ENCODE measurements around the gene FANCC. TPM values are rescaled to one million over a fixed set of nuclear protein-coding genes. Genes with fewer than 3 reads are reported as not detected.

The FANCC gene
- total RNA-seq, result 10 to 100 TPM; 18.4 to 18.8 TPM

DNA sequence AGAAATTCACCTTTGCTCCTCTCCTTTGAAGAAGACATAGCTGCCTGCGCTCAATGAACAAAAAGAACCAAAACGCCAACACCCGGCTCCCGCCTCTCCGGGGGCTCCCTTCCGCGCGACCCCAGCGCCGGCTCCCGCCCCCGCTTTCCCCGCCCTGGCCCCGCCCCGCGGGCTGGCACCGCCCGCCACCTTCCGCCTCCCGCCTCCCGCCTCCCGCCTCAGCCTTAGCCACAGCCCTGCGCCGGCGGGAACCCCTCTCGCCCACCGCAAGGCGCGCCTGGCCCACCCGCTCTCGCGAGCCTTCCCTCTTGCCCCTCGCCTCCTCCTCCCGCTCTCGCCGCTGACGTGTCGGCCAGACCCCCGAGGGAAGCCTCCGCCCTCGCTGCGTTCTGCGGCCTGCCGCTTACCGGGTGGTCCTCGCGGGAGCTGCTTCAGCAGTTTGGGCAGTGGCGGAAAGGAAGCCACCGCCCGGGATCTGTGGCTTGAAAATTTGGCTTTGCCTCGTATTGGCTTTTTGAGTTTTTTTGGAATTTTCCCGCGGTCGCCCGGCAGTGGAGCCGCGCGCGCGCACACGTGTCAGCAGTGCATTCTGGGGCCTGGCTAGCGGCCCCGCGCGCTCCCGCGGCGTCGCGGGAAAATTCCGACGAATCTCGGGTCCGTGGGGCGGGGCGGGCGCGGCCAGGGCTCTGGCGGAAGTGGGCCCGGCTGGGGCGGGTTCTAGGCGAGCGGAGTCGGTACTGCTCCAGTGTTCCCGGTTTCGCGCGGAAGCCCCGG lies at the start of gene FANCC:
FANCC (minus strand) TSS at position 591 of the 774 bp plus-strand sequence. CDS start 68,418 bp downstream, outside the sequence.
- Mint-ChIP-seq H3K4me1 (peaks cover 34% of the 10 kb centered on the region), H3K9me3 (ENCODE audit: low read depth) (no peaks in the 10 kb centered on the region), H3K36me3 (peaks cover 4% of the 10 kb centered on the region), H3K4me3 (peak within 1 kb of the TSS; percentile 80), H3K27me3 (peaks cover 10% of the 10 kb centered on the region), H3K27ac (peak within 1 kb of the TSS; percentile 89)
- CTCF ChIA-PET, result interaction anchor here (0.6 to 1.6 kb wide), 4 partner anchors 78 to 900 kb away, joined by 3 to 4 read pairs (median 3); no protein-coding TSS in a partner anchor
- DNase-seq (peak; percentile 89), ATAC-seq (peak; percentile 87)

- ATAC-seq (no peak), DNase-seq (no peak)
- Mint-ChIP-seq H3K27ac (no peak overlapping the region), H3K4me1 (no peaks in the 10 kb centered on the region), H3K4me3 (no peak overlapping the region), H3K27me3 (peaks cover 49% of the 10 kb centered on the region), H3K9me3 (ENCODE audit: low read depth) (no peaks in the 10 kb centered on the region), H3K36me3 (no peaks in the 10 kb centered on the region)
- CTCF ChIA-PET, result no interaction called here
Measured at GRCh38 chr9:95366731-95367325, 49.3 kb upstream of the FANCC start.

GRCh38 chr9:95365766-95366165 lies 48.3 kb upstream of the FANCC start:
- H3K27me3 Mint-ChIP-seq, result peaks cover 55% of the 10 kb centered on the region
- no peak overlapping the region for H3K4me3 Mint-ChIP-seq
- no peaks in the 10 kb centered on the region for H3K9me3 Mint-ChIP-seq (ENCODE audit: low read depth)
- ATAC-seq (no peak), DNase-seq (no peak)
- no peaks in the 10 kb centered on the region for H3K4me1 Mint-ChIP-seq
- H3K36me3 Mint-ChIP-seq, result no peaks in the 10 kb centered on the region
- H3K27ac Mint-ChIP-seq, result no peak overlapping the region
- CTCF ChIA-PET, result no interaction called here

- Mint-ChIP-seq H3K27me3 (peaks cover 44% of the 10 kb centered on the region), H3K9me3 (ENCODE audit: low read depth) (no peaks in the 10 kb centered on the region), H3K4me3 (no peak overlapping the region), H3K4me1 (no peaks in the 10 kb centered on the region), H3K27ac (no peak overlapping the region), H3K36me3 (no peaks in the 10 kb centered on the region)
- no peak for DNase-seq
- no peak for ATAC-seq
- CTCF ChIA-PET, result no interaction called here
Measured at GRCh38 chr9:95363051-95363841, 45.7 kb upstream of the FANCC start.

GRCh38 chr9:95360866-95361265 lies 43.4 kb upstream of the FANCC start:
- CTCF ChIA-PET, result no interaction called here
- Mint-ChIP-seq H3K27me3 (peaks cover 47% of the 10 kb centered on the region), H3K36me3 (no peaks in the 10 kb centered on the region), H3K4me3 (no peak overlapping the region), H3K9me3 (ENCODE audit: low read depth) (no peaks in the 10 kb centered on the region), H3K4me1 (no peaks in the 10 kb centered on the region), H3K27ac (no peak overlapping the region)
- no peak for ATAC-seq
- DNase-seq, result no peak

DNA sequence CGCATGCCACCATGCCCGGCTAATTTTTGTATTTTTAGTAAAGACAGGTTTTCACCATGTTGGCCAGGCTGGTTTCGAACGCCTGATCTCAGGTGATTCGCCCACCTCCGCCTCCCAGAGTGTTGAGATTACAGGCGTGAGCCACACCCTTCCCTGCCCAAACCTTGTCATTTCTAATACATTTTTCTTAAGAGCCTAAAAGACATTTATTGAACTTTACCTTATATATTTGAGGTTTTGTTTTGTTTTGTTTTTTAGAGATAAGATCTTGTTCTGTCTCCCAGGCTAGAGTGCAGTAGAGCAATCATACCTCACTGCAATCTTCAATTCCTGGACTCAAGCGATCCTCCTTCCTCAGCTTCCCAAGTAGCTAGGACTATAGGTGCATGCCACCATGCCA lies 39.8 kb upstream of the FANCC start:
- Mint-ChIP-seq H3K9me3 (ENCODE audit: low read depth) (no peaks in the 10 kb centered on the region), H3K36me3 (no peaks in the 10 kb centered on the region), H3K4me3 (no peak overlapping the region), H3K27ac (no peak overlapping the region), H3K4me1 (no peaks in the 10 kb centered on the region), H3K27me3 (peaks cover 43% of the 10 kb centered on the region)
- ATAC-seq, result no peak
- CTCF ChIA-PET, result no interaction called here
- no peak for DNase-seq

GRCh38 chr9:95355500-95355899 lies 38.0 kb upstream of the FANCC start:
- Mint-ChIP-seq H3K9me3 (ENCODE audit: low read depth) (no peaks in the 10 kb centered on the region), H3K4me3 (no peak overlapping the region), H3K27me3 (peaks cover 48% of the 10 kb centered on the region), H3K4me1 (no peaks in the 10 kb centered on the region), H3K27ac (no peak overlapping the region), H3K36me3 (no peaks in the 10 kb centered on the region)
- ATAC-seq (no peak), DNase-seq (no peak)
- CTCF ChIA-PET, result no interaction called here

DNA sequence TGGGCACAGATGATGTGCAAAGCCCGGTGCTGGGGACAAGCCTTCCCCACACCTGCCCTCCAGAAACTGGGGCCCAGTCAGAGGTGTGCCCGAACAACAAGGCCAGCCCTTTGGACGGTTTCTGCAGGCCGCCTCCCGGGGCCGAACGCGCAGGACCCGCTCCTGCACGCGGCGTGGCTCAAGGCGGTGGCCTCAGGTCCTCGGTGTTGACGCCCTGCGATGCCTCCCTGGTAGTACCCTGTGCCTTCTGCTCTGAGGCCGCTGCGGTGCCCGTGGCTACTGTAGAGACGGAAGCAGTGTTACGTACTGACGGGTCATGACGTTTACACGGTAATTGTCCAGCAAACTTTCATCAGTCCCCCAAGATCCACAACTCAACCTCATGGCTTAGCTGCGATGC lies 33.5 kb upstream of the FANCC start:
- no peaks in the 10 kb centered on the region for H3K9me3 Mint-ChIP-seq (ENCODE audit: low read depth)
- ATAC-seq (no peak), DNase-seq (no peak)
- peaks cover 64% of the 10 kb centered on the region for H3K27me3 Mint-ChIP-seq
- H3K36me3 Mint-ChIP-seq, result no peaks in the 10 kb centered on the region
- peaks cover 2% of the 10 kb centered on the region for H3K4me1 Mint-ChIP-seq
- no peak overlapping the region for H3K27ac Mint-ChIP-seq
- H3K4me3 Mint-ChIP-seq, result no peak overlapping the region
- CTCF ChIA-PET, result no interaction called here

DNA sequence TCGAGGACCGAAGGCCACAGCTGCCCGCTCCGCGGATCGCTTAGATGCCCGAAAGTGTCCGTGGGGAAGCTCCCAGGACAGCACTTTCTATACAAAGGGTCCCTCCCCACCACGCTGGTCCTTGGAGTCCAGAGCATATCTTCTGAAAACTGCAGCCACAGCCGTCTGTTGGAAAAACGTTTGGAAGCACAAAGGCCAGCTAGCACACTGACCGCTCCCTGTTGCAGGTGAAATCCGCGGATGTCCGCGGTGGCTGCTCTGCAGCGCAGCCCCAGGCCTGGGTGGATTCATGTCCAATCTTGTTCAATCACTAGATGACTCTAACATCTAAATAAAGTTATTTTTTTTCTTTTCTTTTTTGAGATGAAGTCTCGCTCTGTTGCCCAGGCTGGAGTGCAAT lies 32.8 kb upstream of the FANCC start:
- Mint-ChIP-seq H3K27ac (no peak overlapping the region), H3K4me1 (peaks cover 2% of the 10 kb centered on the region), H3K27me3 (peaks cover 56% of the 10 kb centered on the region), H3K9me3 (ENCODE audit: low read depth) (no peaks in the 10 kb centered on the region), H3K4me3 (no peak overlapping the region), H3K36me3 (no peaks in the 10 kb centered on the region)
- no peak for ATAC-seq
- CTCF ChIA-PET, result no interaction called here
- no peak for DNase-seq

DNA sequence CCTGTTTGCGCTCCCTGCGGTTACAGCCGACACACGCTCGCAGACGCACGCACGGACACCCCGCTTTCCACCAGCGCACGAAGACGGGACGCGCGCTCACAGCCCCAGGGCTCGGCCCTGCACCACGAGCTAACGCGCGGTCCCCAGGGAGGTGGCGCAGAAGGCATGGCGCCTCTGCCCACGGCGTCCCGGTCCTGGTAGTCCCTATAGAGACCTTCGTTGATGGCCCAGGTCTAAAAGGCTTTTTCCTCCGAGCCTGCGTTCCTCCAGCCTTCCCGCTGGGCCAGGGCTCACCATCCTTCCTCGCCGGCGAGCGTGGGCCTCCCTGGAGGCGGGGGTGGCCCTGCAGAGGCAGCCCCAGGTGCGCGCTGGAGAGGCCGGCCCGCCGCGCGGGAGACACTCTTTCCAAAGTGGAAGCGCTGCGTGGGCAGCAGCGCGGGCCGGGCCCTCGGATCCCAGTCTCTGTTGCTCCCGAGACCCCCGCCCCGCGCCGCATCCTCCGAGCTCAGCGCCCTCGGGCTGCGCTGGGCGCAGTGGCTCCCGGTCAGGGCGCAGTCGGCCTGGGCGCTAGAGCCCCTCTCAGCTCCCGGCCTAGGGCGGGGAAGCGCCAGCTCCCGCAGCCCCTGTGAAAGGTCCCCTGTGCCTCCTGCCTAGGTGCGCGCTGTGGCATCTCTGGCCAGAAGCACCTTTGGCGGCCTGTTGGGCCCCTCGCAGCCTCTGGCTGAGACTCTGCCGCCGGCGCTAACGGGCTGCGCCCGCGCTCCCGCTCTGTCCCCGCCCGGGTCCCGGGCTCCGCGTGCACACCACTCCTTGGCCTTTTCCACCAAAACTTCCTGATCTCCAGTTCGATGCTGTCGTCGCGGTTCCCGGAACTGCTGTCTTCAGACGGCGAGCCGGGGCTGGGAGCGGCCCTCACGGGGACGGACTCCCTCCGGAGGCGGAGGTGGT lies 31.9 kb upstream of the FANCC start:
- H3K27ac Mint-ChIP-seq, result no peak overlapping the region
- H3K36me3 Mint-ChIP-seq, result no peaks in the 10 kb centered on the region
- ATAC-seq, result no peak
- no peaks in the 10 kb centered on the region for H3K9me3 Mint-ChIP-seq (ENCODE audit: low read depth)
- no peak overlapping the region for H3K4me3 Mint-ChIP-seq
- peaks cover 2% of the 10 kb centered on the region for H3K4me1 Mint-ChIP-seq
- no peak for DNase-seq
- CTCF ChIA-PET, result no interaction called here
- peaks cover 51% of the 10 kb centered on the region for H3K27me3 Mint-ChIP-seq

DNA sequence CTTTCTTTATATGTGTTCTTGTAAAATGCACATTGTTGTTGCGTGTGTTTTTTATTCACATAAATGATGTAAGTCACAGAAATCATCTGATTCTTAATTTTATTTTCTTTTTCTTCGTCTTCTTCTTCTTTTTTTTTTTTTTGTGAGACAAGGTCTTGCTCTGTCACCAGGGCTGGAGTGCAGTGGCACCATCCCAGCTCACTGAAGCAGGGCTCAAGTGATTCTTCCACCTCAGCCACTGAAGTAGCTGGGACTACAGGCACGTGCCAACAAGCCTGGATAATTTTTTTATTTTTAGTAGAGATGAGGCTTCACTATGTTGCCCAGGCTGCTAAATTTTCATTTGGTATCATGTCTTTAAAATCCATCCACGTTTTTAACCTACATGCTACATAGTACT lies 28.5 kb upstream of the FANCC start:
- no peak overlapping the region for H3K4me3 Mint-ChIP-seq
- peaks cover 37% of the 10 kb centered on the region for H3K27me3 Mint-ChIP-seq
- CTCF ChIA-PET, result no interaction called here
- ATAC-seq, result no peak
- no peaks in the 10 kb centered on the region for H3K9me3 Mint-ChIP-seq (ENCODE audit: low read depth)
- H3K4me1 Mint-ChIP-seq, result peaks cover 16% of the 10 kb centered on the region
- H3K27ac Mint-ChIP-seq, result no peak overlapping the region
- DNase-seq, result no peak
- no peaks in the 10 kb centered on the region for H3K36me3 Mint-ChIP-seq

DNA sequence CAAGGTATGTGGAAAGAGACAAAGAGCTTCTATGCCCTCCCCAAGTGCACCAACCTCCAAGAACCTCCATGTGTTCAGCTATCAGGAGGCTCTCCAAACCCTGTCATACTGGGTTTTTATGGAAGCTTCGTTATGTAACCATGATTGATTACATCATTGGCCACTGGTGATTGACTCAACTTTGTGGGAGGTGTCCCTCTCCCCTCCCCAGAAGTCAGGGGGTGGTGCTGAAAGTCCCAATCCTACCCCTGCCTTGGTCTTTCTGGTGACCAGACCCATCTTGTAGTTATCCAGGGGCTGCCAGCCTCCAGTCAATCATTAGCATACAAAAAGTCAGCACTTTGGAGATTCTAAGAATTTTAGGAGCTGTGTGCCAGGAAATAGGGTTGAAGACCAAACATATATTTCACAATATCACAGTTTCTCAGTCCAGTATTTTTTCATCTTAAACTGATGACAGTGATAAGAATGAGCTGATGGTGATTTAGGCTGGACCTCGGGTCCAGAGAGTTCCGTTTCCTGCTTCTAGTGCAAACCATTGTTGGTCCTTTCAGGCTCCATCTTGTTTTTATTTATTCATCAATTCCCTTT lies 27.3 kb upstream of the FANCC start:
- peaks cover 16% of the 10 kb centered on the region for H3K4me1 Mint-ChIP-seq

More for the DNA sequence above, 27.3 kb upstream of the FANCC start:
- H3K27me3 Mint-ChIP-seq, result peaks cover 25% of the 10 kb centered on the region
- no peaks in the 10 kb centered on the region for H3K9me3 Mint-ChIP-seq (ENCODE audit: low read depth)
- DNase-seq (no peak), ATAC-seq (no peak)
- H3K36me3 Mint-ChIP-seq, result no peaks in the 10 kb centered on the region
- CTCF ChIA-PET, result no interaction called here
- H3K27ac Mint-ChIP-seq, result no peak overlapping the region
- no peak overlapping the region for H3K4me3 Mint-ChIP-seq
